Right hindlimb (tissue), 1 donor: ENCODE results near the gene MICU1.

Experiments
- DNase-seq: peaks from one replicate; pipeline ENCODE4 v3.0.0-alpha.2; 2018

MICU1 gene

DNA sequence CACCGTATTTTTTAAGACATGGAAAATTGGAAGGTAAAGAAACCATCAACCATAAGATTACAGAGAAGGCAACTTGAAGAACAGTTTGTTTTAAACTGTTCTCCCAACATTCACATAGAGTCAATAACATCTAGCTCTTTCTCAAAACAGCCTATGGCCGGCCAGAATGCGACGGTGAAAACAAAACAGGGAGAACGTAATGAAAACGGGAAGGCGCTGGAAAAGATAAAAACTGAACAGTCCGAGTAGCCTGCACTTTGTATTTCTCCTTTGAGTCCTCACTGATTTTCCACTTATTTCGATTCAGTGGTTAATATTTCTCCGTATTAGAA, 637 bp downstream of the MICU1 start:
- no peak for DNase-seq

GRCh38 chr10:72622271-72622670, 3.6 kb downstream of the MICU1 start:
- DNase-seq = no peak

DNA sequence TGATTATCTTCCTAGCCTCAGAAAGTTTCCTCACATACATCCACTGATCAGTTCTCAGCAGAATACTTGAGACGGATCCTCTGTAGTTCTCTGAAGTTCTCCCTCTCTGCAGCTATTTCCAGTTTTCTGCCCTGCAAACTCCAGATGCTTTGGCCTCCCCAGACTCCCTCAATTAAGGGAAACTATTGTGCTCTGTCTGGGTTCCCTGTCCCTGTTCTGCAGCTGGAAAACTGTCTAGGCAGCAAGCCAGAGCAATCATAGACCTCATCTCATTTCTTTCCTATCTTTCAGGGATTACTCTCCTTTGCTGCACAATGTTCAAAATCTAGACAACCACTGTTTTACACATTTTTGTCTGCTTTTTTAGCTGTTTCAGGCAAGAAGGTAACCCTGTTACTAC, 9.2 kb downstream of the MICU1 start:
- DNase-seq = peak; percentile 72

GRCh38 chr10:72615970-72616369, 9.9 kb downstream of the MICU1 start:
- DNase-seq = no peak

DNA sequence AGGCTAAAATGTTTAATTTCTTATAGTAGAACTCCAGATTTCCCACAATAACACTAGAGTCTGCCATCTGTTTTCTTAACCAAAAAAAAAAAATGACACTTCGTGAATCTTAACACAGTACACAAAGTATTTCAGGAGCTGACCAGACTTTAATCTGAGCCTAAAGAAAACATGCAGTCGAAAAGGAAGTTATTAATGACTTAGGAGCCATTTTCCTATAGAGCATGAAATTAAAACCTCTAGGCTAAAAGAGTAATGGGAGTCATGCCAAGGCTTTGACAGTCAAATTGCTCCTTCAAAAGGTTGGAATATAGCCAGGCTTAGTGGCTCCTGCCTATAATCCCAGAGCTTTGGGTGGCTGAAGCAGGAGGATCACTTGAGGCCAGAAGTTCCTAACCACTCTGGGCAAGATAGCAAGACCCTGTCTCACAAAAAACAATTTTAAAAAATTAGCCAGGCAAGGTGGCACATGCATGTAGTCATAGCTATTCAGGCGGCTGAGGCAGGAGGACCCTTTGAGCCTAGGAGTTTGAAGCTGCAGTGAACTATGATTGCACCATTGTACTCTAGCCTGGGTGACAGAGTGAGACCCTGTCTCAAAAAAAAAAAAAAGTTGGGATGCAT, 13.6 kb downstream of the MICU1 start:
- DNase-seq = no peak

GRCh38 chr10:72611783-72612182, 14.1 kb downstream of the MICU1 start:
- DNase-seq = no peak

DNA sequence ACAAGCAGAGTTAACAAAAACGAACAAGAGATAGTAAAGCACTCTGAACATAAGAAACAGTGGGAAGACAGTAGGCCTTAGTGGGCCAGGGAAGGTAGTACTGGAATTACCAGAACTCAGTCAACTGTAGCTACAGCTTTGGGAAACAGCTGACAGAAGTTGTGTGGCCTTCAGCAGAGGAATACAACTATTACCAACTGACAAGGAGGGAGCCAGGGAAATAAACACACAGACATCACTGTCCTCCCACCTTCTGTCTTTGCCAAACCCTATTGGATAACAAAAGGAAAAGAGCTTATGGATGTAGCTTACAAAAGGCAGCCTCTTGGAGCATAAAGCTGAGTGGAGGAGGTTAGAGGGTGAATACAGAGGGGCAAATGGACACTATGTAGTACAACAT, 15.4 kb downstream of the MICU1 start:
- no peak for DNase-seq

- DNase-seq = no peak
These were observed 20.8 kb downstream of the MICU1 start for GRCh38 chr10:72605122-72605521.

DNA sequence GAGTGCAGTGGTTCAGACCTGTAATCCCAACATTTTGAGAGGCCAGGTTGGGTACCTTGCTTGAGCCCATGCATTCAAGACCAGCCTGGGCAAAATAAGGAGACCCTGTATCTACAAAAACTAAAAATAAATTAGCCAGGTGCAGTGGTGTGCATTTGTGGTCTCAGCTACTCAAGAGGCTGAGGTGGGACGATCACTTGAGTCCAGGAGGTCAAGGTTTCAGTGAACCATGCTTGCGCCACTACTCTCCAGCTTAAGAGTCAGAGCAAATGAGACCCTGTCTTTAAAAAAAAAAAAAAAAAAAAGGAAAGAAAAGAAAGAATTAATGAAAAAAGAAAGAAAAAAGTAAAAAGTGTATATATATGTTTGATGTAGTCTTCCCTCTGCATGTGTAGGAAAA, 24.7 kb downstream of the MICU1 start:
- DNase-seq = no peak

GRCh38 chr10:72598769-72599701, 26.8 kb downstream of the MICU1 start:
- no peak for DNase-seq

DNA sequence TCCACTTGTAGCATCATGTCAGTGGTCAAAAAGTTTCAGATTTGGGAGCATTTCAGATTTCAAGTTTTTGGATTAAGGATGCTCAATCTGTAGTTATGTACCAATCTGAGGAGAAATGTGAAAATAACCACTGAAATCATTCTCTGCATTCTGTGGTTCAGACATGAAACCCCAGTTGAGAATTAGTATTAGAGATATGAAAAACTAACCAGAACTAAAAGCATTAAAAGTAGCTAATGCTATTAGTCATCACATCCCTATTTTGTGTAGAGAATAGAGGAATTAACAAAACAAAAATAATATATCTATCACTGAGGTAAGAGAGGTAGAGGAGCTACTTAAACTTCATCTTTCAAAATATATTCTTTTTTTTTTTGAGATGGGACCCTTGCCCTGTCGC, 28.0 kb downstream of the MICU1 start:
- DNase-seq = no peak

DNA sequence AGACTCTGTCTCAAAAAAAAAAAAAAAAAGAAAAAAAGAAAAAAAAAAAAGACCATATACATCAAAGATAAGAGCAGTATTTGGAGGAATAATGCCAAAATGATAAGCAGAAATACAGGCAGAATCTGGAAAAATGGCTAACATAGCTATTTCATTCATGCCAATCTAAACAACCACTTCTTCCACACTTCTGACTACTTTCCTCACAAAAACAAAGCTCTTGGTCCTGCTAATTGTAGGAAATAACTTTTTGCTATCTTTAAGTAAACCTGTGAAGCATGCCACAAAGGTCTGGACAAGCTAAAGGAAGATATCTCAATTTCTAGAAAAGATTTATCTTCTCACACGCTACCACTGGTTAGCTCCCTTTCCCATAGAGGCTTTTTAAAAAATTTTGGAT, 30.4 kb downstream of the MICU1 start:
- DNase-seq = no peak

DNA sequence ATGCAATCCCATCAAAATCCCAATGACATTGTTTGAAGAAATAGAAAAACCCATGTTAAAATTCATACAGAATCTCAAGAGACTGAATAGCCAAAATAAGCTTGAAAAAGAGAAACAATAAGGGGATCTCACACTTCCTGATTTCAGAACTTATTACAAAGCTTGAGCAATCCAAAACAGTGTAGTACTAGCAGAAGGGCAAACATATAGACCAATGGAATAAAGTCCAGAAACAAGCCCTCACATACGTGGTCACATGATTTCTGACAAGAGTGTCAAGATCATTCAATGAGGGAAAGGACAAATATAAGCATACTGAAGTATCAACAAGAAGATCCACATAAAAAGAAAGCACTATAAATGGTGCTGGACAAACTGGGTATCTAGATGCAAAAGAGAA, 31.9 kb downstream of the MICU1 start:
- DNase-seq = no peak

- DNase-seq = no peak
These were observed 37.6 kb downstream of the MICU1 start for GRCh38 chr10:72588266-72588665.

DNA sequence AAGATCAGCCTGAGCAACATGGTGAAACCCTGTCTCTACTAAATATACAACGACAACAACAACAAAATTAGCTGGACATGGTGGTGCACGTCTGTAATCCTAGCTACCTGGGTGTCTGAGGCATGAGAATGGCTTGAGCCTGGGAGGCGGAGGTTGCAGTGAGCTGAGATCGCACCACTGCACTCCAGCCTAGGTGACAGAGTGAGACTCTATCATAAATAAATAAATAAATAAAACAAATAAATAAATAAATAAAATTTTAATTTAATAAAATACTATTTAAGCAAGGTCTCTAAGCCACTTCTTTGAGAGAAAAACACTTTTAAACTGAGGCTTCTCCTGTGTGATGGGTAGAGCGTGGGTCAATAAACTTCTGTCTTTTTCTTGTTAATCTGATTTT, 38.3 kb downstream of the MICU1 start:
- no peak for DNase-seq

DNA sequence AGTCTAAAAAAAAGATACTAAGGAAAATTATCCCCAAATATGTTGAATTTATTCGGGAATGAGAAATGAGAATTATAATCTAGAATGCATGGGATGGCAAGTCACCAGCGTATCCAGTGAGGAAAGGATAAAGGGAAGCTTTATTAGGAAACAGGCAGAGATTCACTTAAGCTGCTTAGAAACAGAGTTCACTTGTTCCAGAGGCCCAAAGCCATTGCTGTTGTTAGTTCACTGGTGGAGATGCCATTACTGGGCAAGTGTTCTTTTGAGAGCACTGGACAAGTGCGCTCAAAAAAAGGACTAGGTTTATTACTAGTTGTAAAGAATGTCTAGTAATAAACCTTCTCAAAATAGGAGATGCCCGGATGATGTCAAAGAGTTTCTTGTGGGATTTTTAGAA, 51.2 kb downstream of the MICU1 start:
- DNase-seq = no peak

GRCh38 chr10:72573079-72573478, 52.8 kb downstream of the MICU1 start:
- no peak for DNase-seq

DNA sequence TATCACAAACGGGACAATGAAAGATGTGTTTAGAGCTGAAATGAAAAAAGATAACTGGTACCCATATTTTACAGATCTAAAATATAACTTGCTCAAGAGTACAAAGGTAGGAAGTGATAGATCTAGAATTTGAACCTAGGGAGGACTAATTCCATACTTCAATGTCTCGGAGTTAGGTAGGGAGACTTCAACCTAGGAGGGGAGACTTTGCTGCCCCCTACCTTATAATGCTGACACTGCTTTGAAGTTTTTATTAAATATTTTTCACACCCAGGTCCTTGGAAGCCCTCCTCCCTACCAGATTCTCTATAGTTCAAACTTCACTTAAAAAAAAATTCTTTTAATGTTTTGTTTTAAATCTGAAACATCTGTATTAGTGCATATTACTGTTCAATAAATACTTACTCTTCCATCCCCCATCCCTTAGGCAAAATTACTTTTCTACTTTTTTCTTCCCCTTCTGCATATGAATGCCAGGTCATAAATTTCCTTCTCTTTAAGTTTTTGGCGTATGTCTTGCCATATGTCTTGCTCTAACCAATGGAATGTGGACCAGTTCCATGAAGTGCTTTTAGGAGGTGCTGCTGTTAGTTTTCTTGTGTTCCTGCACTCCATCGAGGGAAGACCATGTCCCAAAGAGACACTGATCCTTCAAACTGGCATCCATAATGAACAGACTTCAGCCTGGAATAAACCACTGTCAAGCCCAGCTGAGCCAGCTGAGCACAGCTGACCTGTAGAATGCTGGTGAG, 57.8 kb downstream of the MICU1 start:
- no peak for DNase-seq

DNA sequence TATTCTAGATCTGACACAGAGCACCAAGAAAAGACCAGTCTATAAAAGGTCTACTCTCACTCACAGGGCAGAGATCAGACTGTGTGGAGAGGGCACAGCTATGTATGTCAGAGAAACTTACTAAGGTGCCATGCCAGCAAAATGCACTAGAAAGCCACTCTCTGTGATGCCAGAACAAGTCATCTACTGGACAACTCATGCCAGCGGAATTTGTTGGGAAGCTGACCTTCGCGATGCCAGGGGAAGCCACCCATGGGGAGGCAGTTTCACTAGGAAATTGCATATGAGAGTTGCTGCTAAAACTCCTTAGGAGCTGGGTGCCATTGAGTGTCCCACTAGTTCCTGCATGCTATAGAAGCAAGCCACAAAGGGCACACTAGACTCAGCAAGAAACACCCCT, 58.5 kb downstream of the MICU1 start:
- DNase-seq = no peak

DNA sequence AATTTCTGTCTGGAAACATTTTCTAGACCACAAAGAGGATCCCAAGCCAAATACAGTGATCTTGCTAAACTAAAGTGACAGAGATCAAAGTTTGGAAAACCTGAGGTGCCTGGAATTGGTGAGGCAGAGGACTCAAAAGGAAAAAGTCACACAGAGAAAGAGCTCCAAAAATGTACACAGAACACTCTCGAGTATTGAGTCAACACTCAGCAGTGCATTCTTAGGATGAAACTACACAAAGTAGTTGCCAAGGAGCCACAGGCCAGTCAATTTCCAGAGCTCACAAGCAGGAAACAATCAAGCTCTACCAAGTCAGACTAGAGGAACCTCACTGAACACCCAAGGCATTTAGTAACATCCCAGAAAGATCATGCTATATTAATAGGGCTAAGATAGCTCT, 61.3 kb downstream of the MICU1 start:
- no peak for DNase-seq

GRCh38 chr10:72563327-72563932, 62.4 kb downstream of the MICU1 start:
- DNase-seq = no peak

GRCh38 chr10:72561745-72562166, 64.1 kb downstream of the MICU1 start:
- DNase-seq = no peak

DNA sequence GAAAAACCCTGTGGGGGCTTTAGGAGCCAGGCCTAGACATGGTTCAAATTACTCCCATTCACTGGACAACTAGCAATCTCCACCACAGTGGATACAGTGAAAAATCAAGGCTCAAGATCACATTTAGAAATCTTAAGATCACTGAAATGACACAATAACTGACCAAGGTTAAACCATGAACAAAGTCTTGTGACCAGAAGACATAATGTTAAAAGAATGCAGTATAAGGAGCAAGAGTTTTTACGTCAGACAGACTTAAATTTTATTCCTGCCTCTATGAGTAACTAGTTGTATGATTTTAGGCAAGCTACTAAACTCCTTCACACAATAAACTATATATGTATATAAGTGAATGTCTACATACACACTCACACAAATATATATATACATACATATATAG, 68.5 kb downstream of the MICU1 start:
- no peak for DNase-seq

- DNase-seq = no peak
These were observed 73.0 kb downstream of the MICU1 start for GRCh38 chr10:72552857-72553256.
